ENCODE results near the gene IDH3B.

The IDH3B gene

GRCh38 chr20:2703716-2704475, 39.9 kb upstream of the IDH3B start:
- no peak overlapping the region for H3K27ac ChIP-seq (ENCODE audit: low read length)
- H3K4me2 ChIP-seq (ENCODE audit: low read length), result no peak overlapping the region
- H3K9me3 ChIP-seq (ENCODE audit: insufficient read depth, low read length), result no peaks in the 10 kb centered on the region
- H4K20me1 ChIP-seq (ENCODE audit: insufficient read depth, low read length), result no peaks in the 10 kb centered on the region
- peaks cover 19% of the 10 kb centered on the region for H3K27me3 ChIP-seq (ENCODE audit: low read depth, low read length)
- no peak overlapping the region for H3K9ac ChIP-seq (ENCODE audit: low read length)
- peaks cover 13% of the 10 kb centered on the region for H3K4me1 ChIP-seq (ENCODE audit: low read length)
- H3K79me2 ChIP-seq (ENCODE audit: low read length), result no peaks in the 10 kb centered on the region
- H2AFZ ChIP-seq (ENCODE audit: low read depth, low read length), result no peak overlapping the region
- no peaks in the 10 kb centered on the region for H3K36me3 ChIP-seq (replicated peaks; ENCODE audit: low read depth, low read length)
- no peak overlapping the region for H3K4me3 ChIP-seq (ENCODE audit: low read length)
- TF ChIP-seq CTCF (IDR thresholded peaks at IDR 0.05; ENCODE audit: low read depth, low read length) (no peak), EZH2phosphoT487 (IDR thresholded peaks at IDR 0.05; ENCODE audit: low read depth) (no peak)

- no peak overlapping the region for H3K27ac ChIP-seq (ENCODE audit: low read length)
- no peaks in the 10 kb centered on the region for H3K9me3 ChIP-seq (ENCODE audit: insufficient read depth, low read length)
- H3K27me3 ChIP-seq (ENCODE audit: low read depth, low read length), result peaks cover 28% of the 10 kb centered on the region
- no peak overlapping the region for H3K9ac ChIP-seq (ENCODE audit: low read length)
- H3K4me1 ChIP-seq (ENCODE audit: low read length), result peaks cover 5% of the 10 kb centered on the region
- H3K79me2 ChIP-seq (ENCODE audit: low read length), result no peaks in the 10 kb centered on the region
- no peaks in the 10 kb centered on the region for H4K20me1 ChIP-seq (ENCODE audit: insufficient read depth, low read length)
- no peak for TF ChIP-seq EZH2phosphoT487 (IDR thresholded peaks at IDR 0.05; ENCODE audit: low read depth)
- TF ChIP-seq CTCF (IDR thresholded peaks at IDR 0.05; ENCODE audit: low read depth, low read length), result no peak
- no peak overlapping the region for H2AFZ ChIP-seq (ENCODE audit: low read depth, low read length)
- H3K4me2 ChIP-seq (ENCODE audit: low read length), result no peak overlapping the region
- no peak overlapping the region for H3K4me3 ChIP-seq (ENCODE audit: low read length)
- H3K36me3 ChIP-seq (replicated peaks; ENCODE audit: low read depth, low read length), result no peaks in the 10 kb centered on the region
These were observed 37.7 kb upstream of the IDH3B start for GRCh38 chr20:2701671-2702081.

- peaks cover 28% of the 10 kb centered on the region for H3K27me3 ChIP-seq (ENCODE audit: low read depth, low read length)
- no peaks in the 10 kb centered on the region for H3K36me3 ChIP-seq (replicated peaks; ENCODE audit: low read depth, low read length)
- H4K20me1 ChIP-seq (ENCODE audit: insufficient read depth, low read length), result no peaks in the 10 kb centered on the region
- H3K9ac ChIP-seq (ENCODE audit: low read length), result no peak overlapping the region
- no peak overlapping the region for H2AFZ ChIP-seq (ENCODE audit: low read depth, low read length)
- H3K4me3 ChIP-seq (ENCODE audit: low read length), result no peak overlapping the region
- H3K4me2 ChIP-seq (ENCODE audit: low read length), result no peak overlapping the region
- H3K4me1 ChIP-seq (ENCODE audit: low read length), result no peaks in the 10 kb centered on the region
- no peaks in the 10 kb centered on the region for H3K79me2 ChIP-seq (ENCODE audit: low read length)
- H3K9me3 ChIP-seq (ENCODE audit: insufficient read depth, low read length), result no peaks in the 10 kb centered on the region
- no peak overlapping the region for H3K27ac ChIP-seq (ENCODE audit: low read length)
- TF ChIP-seq CTCF (IDR thresholded peaks at IDR 0.05; ENCODE audit: low read depth, low read length) (no peak), EZH2phosphoT487 (IDR thresholded peaks at IDR 0.05; ENCODE audit: low read depth) (no peak)
These were observed 37.1 kb upstream of the IDH3B start for GRCh38 chr20:2700913-2701620.

GRCh38 chr20:2699775-2700413, 35.9 kb upstream of the IDH3B start:
- peaks cover 28% of the 10 kb centered on the region for H3K27me3 ChIP-seq (ENCODE audit: low read depth, low read length)
- TF ChIP-seq EZH2phosphoT487 (IDR thresholded peaks at IDR 0.05; ENCODE audit: low read depth) (no peak), CTCF (IDR thresholded peaks at IDR 0.05; ENCODE audit: low read depth, low read length) (no peak)
- H3K4me2 ChIP-seq (ENCODE audit: low read length), result no peak overlapping the region

More at GRCh38 chr20:2699775-2700413, 35.9 kb upstream of the IDH3B start:
- Histone ChIP-seq H3K79me2 (ENCODE audit: low read length) (no peaks in the 10 kb centered on the region), H3K4me3 (ENCODE audit: low read length) (no peak overlapping the region), H3K36me3 (replicated peaks; ENCODE audit: low read depth, low read length) (no peaks in the 10 kb centered on the region), H2AFZ (ENCODE audit: low read depth, low read length) (no peak overlapping the region), H3K9ac (ENCODE audit: low read length) (no peak overlapping the region), H3K4me1 (ENCODE audit: low read length) (no peaks in the 10 kb centered on the region), H4K20me1 (ENCODE audit: insufficient read depth, low read length) (no peaks in the 10 kb centered on the region), H3K9me3 (ENCODE audit: insufficient read depth, low read length) (no peaks in the 10 kb centered on the region), H3K27ac (ENCODE audit: low read length) (no peak overlapping the region)
